ENCODE results near the gene TACO1.

DNA sequence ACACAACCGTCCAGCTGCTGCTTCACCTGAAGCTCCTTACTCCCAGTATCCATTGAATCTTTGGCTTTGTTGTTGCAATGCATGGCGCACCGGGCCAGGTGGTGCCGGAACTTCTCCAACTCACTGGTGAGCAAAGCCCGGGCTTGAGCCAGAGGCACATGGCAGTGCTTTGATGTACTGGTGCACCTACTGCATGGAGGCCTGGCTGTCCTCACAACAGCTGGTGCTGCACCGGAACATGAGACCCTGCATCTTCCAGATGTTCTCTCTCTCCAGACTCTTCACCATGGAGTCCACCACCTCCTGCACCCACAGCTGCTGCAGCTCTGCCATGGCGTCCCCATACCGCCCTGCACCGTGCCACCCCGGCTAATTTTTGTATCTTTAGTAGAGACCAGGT lies 10.2 kb downstream of the TACO1 start:
- TF ChIP-seq, protein P1, sequence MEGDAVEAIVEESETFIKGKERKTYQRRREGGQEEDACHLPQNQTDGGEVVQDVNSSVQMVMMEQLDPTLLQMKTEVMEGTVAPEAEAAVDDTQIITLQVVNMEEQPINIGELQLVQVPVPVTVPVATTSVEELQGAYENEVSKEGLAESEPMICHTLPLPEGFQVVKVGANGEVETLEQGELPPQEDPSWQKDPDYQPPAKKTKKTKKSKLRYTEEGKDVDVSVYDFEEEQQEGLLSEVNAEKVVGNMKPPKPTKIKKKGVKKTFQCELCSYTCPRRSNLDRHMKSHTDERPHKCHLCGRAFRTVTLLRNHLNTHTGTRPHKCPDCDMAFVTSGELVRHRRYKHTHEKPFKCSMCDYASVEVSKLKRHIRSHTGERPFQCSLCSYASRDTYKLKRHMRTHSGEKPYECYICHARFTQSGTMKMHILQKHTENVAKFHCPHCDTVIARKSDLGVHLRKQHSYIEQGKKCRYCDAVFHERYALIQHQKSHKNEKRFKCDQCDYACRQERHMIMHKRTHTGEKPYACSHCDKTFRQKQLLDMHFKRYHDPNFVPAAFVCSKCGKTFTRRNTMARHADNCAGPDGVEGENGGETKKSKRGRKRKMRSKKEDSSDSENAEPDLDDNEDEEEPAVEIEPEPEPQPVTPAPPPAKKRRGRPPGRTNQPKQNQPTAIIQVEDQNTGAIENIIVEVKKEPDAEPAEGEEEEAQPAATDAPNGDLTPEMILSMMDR (IDR thresholded peaks at IDR 0.05; ENCODE audit: low read depth, low read length), result no peak
- TF ChIP-seq MYC (IDR thresholded peaks at IDR 0.05; ENCODE audit: low read depth, low read length), result no peak
